Esophagus squamous epithelium (tissue), 5 donors: ENCODE results near the gene VNN1. TPM values are rescaled to one million over a fixed set of nuclear protein-coding genes. Genes with fewer than 3 reads are reported as not detected.

Experiments used
- DNase-seq: peaks from one replicate; lab custom pipeline; 2025; lab: John Stamatoyannopoulos, UW
- H3K27ac ChIP-seq, 4 donors: fragments of 200-600 bp; sonication (generic); one replicate each; pipeline ENCODE4 v1.5.1; 2016 to 2019; ENCODE audit warnings: mild to moderate bottlenecking in 1 of 4
- H3K27me3 ChIP-seq, 4 donors: fragments of 200-600 bp; sonication (generic); 1 replicate in 3 of 4; 2 replicates in 1 of 4; pipeline versions ENCODE4 v1.5.1 to v1.6.0; 2017 to 2021; ENCODE audit warnings: antibody characterized with exemption in 1 of 4
- H3K36me3 ChIP-seq, 3 donors: fragments of 200-600 bp; sonication (generic); one replicate each; pipeline ENCODE4 v1.5.1; 2016 to 2019
- H3K4me1 ChIP-seq, 3 donors: fragments of 200-600 bp; sonication (generic); one replicate each; pipeline ENCODE4 v1.5.1; 2017 to 2019
- H3K4me3 ChIP-seq, 4 donors: fragments of 200-600 bp; sonication (generic); 1 replicate in 3 of 4; 2 replicates in 1 of 4; pipeline ENCODE4 v1.5.1; 2016 to 2019; ENCODE audit warnings: mild to moderate bottlenecking in 2 of 4, moderate library complexity in 1 of 4
- H3K9me3 ChIP-seq, 3 donors: fragments of 200-600 bp; sonication (generic); one replicate each; pipeline ENCODE4 v1.5.1; 2016 to 2019
- POLR2A ChIP-seq, 4 donors: fragments of 450-650 bp; IDR thresholded peaks; one replicate each; pipeline ENCODE4 v1.6.1; 2017; ENCODE audit warnings: antibody characterized with exemption in 4 of 4, mild to moderate bottlenecking in 4 of 4, moderate library complexity in 3 of 4
- WGBS, 2 donors: methylation state at CpG; one replicate each; pipeline ENCODE4 v1.1.5; 2018; 5-methylcytosine and 5-hydroxymethylcytosine counted together
- intact Hi-C: fragments of 100-400 bp; cut with DNase I; formaldehyde crosslinking; loops from one replicate; pipeline ENCODE4 v1.15.0; 2022
- total RNA-seq, 4 donors: library from RNA; depleted of rRNA; stranded (reverse); fragments of >200 nt; gene quantifications; one replicate each; pipeline ENCODE4 v1.1.0, GENCODE V29; 2016
- TF ChIP-seq, protein P1 (sequence below), 6 experiments: fragments of 450-650 bp in 4 of 6; fragments of 200-600 bp in 2 of 6; sonication (generic) in 2 of 6; IDR thresholded peaks; one replicate each; pipeline ENCODE4 v1.5.1; 2016 to 2019; ENCODE audit warnings: antibody characterized with exemption in 6 of 6, mild to moderate bottlenecking in 4 of 6, moderate library complexity in 4 of 6
- donor health status: DM: yes; HTN: yes; CAD: no.

VNN1 gene
- total RNA-seq, 4 donors from 2014 or later = 1.1 to 5.4 (median 2.1) TPM

DNA sequence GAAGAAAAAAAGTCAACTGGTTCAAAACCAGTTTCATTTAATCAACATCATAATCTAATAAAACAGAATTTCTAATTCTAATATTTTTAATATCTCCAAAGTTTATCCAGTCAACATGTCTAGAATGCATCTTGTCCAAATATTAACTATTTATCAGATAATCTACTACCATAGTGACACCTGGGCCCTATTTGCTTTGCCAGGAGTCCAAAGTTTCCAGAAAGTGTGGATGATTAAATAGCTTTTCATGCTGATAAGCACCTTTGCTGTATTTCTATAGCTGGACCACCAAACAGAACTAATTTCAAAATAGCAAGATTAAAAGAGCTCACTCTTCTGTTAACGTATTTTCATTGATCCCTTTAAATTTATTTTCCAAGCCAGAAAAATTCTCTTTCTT lies 42.6 kb downstream of the VNN1 start:
- Histone ChIP-seq H3K27me3 (no peaks in the 10 kb centered on the region), H3K9me3 (no peaks in the 10 kb centered on the region), H3K4me1 (peaks cover 0 to 5% (median 0%) of the 10 kb centered on the region in 3 donors), H3K4me3 (no peak overlapping the region), H3K36me3 (no peaks in the 10 kb centered on the region), H3K27ac (no peak overlapping the region)
- TF ChIP-seq, protein P1, sequence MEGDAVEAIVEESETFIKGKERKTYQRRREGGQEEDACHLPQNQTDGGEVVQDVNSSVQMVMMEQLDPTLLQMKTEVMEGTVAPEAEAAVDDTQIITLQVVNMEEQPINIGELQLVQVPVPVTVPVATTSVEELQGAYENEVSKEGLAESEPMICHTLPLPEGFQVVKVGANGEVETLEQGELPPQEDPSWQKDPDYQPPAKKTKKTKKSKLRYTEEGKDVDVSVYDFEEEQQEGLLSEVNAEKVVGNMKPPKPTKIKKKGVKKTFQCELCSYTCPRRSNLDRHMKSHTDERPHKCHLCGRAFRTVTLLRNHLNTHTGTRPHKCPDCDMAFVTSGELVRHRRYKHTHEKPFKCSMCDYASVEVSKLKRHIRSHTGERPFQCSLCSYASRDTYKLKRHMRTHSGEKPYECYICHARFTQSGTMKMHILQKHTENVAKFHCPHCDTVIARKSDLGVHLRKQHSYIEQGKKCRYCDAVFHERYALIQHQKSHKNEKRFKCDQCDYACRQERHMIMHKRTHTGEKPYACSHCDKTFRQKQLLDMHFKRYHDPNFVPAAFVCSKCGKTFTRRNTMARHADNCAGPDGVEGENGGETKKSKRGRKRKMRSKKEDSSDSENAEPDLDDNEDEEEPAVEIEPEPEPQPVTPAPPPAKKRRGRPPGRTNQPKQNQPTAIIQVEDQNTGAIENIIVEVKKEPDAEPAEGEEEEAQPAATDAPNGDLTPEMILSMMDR (IDR thresholded peaks at IDR 0.05) = no peak
- TF ChIP-seq POLR2A (IDR thresholded peaks at IDR 0.05) = no peak
- DNase-seq = no peak
- intact Hi-C loops = no loop called here
- 90 to 93% methylated on average over 1 of the region's 1 CpG for WGBS, 2 donors

DNA sequence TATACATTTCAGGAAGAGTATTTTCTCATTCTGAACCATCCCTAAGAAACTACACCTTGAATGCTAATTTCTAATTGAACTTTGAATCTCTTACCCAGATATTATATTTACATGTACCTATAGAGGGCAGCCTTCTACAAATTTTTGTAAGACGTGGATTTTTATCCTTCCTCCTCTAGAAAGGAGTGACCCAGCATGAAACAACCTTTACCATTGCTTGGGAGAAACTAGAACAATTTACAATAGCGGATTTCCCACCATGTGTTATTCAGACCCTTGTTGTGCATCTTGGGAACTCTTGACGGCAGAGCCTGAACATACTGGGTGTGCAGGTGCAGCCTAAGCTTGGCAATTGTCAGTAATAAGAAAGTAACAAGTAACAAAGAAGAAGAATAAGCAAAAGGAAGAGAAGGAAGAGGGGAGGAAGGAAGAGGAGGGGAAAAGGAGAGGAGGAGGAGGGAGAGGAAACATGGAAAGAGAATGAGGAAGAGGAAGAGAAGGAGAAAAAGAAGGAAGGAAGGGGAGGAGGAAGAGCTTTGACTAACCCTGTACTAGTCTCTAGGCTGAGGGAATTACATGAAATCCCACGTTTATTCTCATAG lies 44.1 kb downstream of the VNN1 start:
- WGBS, 2 donors = 0 to 2% methylated on average over 3 to 4 of the region's 4 CpGs
- TF ChIP-seq POLR2A (IDR thresholded peaks at IDR 0.05) = no peak
- TF ChIP-seq, protein P1 (IDR thresholded peaks at IDR 0.05) = peak in 5 of 6 experiments; percentile 41 to 70 (median 47)
- no peaks in the 10 kb centered on the region for H3K9me3 ChIP-seq
- intact Hi-C loops = loop anchor here (10.0 kb wide), 1 partner anchor 125 kb away; the partner anchor contains the start of gene SLC18B1
- H3K4me1 ChIP-seq = peaks cover 0 to 5% (median 0%) of the 10 kb centered on the region in 3 donors
- no peaks in the 10 kb centered on the region for H3K36me3 ChIP-seq
- H3K4me3 ChIP-seq = no peak overlapping the region
- DNase-seq = no peak
- no peaks in the 10 kb centered on the region for H3K27me3 ChIP-seq
- H3K27ac ChIP-seq = no peak overlapping the region

DNA sequence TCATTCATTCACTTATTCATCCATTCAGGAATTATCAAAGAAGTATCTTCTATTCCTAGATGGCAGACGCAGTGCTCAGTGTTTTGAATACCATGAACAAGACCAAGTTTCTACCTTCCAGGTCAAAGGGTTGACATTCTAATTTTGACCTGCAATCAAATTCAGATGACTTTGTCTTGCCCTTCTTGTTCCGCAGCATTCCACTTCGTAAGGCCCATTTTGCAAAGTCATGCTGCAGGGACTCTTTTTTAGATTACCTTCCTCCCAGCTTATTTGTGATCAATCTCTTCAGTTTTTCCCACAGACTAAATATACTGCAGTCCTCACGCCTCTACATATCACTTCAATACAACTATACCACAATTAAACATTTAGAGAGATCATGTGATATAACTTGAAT lies 47.7 kb downstream of the VNN1 start:
- Histone ChIP-seq H3K27ac (no peak overlapping the region), H3K9me3 (no peaks in the 10 kb centered on the region), H3K4me1 (peaks cover 0 to 5% (median 0%) of the 10 kb centered on the region in 3 donors), H3K36me3 (no peaks in the 10 kb centered on the region), H3K27me3 (no peaks in the 10 kb centered on the region), H3K4me3 (no peak overlapping the region)
- DNase-seq = no peak
- no peak for TF ChIP-seq POLR2A (IDR thresholded peaks at IDR 0.05)
- TF ChIP-seq, protein P1 (IDR thresholded peaks at IDR 0.05) = no peak
- intact Hi-C loops = loop anchor here (10.0 kb wide), 1 partner anchor 129 kb away; the partner anchor contains the start of gene SLC18B1
- 63 to 86% methylated on average over 4 of the region's 4 CpGs for WGBS, 2 donors

DNA sequence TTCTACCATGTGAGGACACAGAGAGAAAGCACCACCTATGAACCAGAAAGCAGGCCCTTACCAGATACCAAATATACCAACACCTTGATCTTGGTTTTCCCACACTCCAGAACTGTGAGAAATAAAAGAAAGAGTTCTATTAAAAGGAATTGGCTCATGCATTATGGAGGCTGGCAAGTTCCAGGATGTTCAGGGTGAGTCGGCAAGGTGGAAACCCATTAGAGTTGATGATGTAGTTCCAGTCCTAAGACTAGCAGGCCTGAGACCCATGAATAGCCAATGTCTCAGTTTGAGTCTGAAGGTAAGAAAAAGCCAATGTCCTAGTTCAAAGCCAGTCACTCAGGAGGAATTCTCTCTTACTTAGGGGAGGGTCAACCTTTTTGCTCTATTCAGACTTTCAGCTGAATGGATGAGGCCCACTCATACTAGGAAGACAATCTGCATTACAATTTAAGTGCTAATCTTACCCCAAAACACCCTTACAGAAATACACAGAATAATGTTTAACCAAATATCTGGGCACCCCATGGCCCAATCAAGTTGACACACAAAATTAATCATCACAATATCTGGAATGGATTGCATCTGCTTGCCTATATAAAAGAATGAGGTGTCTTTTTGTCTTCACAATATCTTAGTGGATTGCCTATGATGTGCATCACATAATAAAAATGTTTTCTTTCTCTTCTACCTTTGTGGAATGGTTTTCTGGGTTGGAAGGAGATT lies 49.4 kb downstream of the VNN1 start:
- Histone ChIP-seq H3K4me3 (no peak overlapping the region), H3K27ac (no peak overlapping the region), H3K27me3 (no peaks in the 10 kb centered on the region), H3K9me3 (no peaks in the 10 kb centered on the region), H3K4me1 (no peaks in the 10 kb centered on the region), H3K36me3 (no peaks in the 10 kb centered on the region)
- intact Hi-C loops = loop anchor here (10.0 kb wide), 1 partner anchor 130 kb away; the partner anchor contains the start of gene SLC18B1
- DNase-seq = no peak
- no peak for TF ChIP-seq POLR2A (IDR thresholded peaks at IDR 0.05)
- TF ChIP-seq, protein P1 (IDR thresholded peaks at IDR 0.05) = no peak
- WGBS, 2 donors = 100% methylated on average over 1 of the region's 1 CpG

DNA sequence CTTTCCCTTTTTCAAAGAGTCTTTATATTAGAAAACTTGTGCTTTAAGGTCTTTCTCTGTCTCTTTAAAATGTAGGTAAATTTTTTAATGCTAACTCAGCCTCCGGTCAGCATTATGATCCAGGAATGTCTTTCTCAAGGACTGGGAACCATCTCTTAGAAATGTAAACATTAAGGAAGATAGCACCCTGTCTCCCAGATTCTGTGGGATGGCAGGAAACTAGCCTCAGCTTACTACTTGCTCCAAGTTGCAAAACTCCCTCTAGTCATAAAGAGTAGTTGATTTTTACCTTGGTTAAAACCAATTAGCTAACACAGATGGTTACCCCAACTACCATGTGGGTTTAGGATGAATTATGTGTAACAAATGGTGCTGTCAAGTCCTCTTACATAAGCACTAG lies 50.2 kb downstream of the VNN1 start:
- Histone ChIP-seq H3K9me3 (no peaks in the 10 kb centered on the region), H3K4me3 (no peak overlapping the region), H3K4me1 (no peaks in the 10 kb centered on the region), H3K27ac (no peak overlapping the region), H3K36me3 (no peaks in the 10 kb centered on the region), H3K27me3 (no peaks in the 10 kb centered on the region)
- no peak for TF ChIP-seq POLR2A (IDR thresholded peaks at IDR 0.05)
- TF ChIP-seq, protein P1 (IDR thresholded peaks at IDR 0.05) = no peak
- DNase-seq = no peak
- WGBS, 2 donors = 71 to 100% methylated on average over 1 of the region's 1 CpG
- intact Hi-C loops = loop anchor here (10.0 kb wide), 1 partner anchor 131 kb away; the partner anchor contains the start of gene SLC18B1
